GM19397 (cell line): ENCODE data around the gene NUP133.
"Not testable (repeated sequence)": the region's sequence is repeated elsewhere in the genome, so short reads cannot be mapped to it uniquely, and the experiment has no call there.

ENCODE experiments used
- ATAC-seq: cut with Tn5 transposase; IDR thresholded peaks from one replicate; pipeline ENCODE4 v1.9.1; 2021; ENCODE audit warnings: mild to moderate bottlenecking, moderate library complexity; ENCODE audit not compliant: unreplicated experiment

NUP133 gene

DNA sequence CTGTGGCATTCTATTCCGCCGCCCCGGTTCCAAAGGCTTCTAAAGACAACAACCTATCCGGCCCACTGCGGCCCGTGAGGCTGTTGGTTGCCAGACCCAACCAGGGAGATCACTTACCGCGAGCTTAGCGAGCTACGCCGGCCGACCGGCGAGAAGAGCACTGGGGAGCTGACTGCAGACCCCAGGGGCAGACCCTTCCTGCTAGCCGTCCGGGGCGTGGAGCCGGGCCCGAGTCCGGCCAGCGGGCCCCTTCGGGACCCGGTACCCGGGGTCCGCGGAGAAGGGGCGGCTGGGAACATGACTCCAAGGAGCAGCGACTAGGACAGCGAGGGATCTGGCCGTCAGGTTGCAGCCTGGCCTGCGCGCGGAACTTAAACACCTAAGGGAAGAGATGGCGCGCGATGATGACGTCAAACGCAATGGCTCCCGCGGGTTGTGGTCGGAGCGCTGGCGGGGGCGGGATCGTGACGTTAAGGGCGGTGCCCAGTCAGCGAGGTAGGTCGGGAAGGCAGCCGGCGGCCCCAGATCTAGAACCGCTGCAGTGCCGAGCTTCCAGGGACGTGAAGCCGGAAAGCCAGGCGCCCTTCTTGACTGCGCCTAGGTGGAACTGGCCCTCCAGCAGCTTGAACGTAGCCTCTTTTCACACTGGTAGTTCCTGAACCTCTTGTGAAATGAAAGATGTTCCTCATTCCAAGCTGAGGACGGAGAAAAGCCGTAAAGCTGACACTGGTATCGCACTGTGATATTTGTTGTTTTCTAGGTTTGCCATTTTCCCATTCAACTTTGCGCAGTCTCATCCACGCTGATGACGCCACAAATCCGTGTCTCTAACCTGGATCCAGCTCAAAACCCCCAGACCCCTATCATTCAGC, at the start of gene NUP133:
Gene NUP133, minus strand, starts transcription at position 391 of the 872 bp plus-strand sequence. Its CDS starts 92 bp downstream, at position 299.
- peak; percentile 96 for ATAC-seq

DNA sequence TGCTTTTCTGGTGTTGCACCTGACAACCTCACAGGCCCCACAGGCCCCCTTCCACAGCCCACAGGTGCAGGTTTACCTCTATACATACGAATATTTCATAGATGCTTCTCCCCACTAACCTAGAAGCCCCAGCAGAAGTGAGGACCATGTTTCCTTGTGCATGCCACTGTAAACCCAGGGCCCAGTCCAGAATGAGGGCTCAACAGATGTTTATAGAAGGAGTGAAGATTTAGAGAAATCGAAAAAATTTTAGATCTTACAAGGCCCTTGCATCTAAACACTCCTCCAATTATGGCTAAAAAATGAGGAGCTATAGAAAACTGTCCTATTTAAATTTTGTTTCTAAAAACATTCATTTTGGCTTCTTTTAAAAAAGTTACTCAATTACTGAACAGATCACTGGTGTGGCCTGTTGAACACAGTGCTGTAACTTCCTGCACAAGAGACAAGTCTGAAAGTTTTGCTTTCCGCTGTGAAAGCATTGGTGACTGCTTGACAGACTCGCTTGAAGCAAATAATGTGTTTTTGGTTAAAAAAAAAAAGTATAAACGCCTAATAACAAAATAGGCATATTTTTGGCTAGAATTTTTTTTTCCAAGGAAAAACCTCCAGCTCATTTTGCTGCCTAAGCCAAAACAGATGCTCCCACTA, 49.2 kb upstream of the NUP133 start:
- no peak for ATAC-seq

- ATAC-seq = no peak
Observed at GRCh38 chr1:229554886-229555621, 46.9 kb upstream of the NUP133 start.

DNA sequence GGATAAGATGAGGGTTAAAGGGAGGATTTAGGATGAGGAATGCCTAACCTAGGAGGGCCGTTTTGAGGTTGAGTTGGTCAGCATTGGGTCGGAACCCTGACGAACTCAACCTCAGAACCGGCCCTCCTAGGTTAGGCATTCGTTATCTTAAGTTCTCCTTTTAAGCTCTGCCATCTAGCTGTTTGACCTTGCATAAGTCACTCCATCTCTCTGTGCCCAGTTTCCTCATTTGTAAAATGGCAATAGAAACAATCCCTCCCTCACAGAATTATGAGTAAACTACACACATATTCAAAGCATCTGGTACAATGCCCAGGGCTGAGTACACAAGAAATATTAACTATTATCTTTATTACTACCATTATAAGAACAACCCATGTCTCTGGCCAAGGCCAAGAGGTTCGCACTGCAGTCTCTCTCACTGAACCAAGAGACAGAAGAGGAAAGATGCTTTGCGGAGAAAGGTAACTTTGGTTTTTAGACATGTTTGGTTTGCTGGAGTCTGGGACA, 45.5 kb upstream of the NUP133 start:
- no peak for ATAC-seq

GRCh38 chr1:229552732-229553131, 44.6 kb upstream of the NUP133 start:
- no peak for ATAC-seq

- no peak for ATAC-seq
Observed at GRCh38 chr1:229550812-229551567, 42.8 kb upstream of the NUP133 start.

DNA sequence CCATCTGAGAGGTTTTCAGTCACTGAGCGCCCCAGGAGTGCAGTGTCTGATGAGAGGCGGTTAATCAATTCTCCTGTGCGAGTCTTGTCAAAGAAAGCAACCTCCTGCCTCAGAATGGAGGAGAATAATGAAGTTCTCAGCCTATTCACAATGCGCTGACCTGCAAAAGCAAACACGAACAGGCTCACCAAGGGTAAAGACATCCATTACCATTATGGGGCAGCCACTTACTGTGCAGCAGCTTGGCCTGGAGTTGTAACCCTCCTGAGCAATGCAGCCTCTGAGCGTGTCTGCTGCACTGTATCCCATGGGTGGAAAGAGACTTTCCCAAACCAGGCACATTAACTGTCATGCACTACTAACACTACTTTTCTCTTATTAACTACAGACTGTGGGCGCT, 39.4 kb upstream of the NUP133 start:
- no peak for ATAC-seq

- no peak for ATAC-seq
Observed at GRCh38 chr1:229544587-229544986, 36.4 kb upstream of the NUP133 start.

DNA sequence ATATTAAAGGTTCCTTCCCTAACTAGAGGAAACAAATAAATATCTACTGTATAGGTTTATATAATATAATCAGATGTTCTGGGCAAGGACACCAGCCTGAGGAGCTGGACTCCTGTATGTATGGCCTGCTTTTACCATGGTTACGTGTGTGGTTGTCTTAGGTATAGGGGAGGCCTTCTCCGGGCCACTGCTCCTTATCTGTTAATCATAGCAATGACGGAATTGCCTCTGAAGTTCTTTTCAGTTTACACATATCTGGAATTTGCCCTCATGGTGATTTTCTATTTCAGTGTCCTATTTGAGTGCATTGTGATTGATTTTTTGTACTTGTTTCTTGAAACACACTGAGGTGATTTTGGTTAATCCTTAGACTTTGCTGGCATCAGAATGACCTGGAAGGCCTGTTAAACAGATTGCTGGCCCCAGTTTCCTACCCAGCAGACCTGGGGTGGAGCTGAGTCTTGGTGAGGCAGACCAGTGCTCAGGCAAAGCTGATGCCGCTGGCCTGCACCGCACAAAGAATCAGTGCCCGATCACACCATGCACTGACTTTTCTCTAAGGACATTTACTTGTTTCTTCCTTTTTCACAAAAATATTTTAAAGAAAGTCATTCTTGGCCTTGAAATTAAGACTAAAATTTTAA, 31.8 kb upstream of the NUP133 start:
- no peak for ATAC-seq

DNA sequence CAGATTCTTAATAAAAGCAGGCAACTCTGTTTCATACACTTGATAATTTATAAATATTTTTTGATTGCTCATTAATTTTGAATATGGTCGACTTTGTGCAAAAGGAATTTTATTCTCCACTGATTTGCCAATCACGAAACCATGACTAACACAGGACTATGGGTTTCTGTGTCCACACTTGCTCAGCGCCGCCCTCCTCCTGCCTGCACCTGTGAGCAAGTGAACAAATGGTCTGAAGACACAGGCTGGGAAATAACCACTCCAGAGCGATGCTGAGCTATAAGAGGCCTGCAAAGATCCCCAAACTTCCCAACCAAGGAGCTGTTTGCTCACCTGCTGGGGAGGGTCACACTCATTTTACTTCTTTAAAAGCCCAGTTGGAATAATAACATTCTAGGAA, 30.8 kb upstream of the NUP133 start:
- no peak for ATAC-seq

GRCh38 chr1:229537894-229538293, 29.8 kb upstream of the NUP133 start:
- no peak for ATAC-seq

- no peak for ATAC-seq
Observed at GRCh38 chr1:229536982-229537381, 28.8 kb upstream of the NUP133 start.

DNA sequence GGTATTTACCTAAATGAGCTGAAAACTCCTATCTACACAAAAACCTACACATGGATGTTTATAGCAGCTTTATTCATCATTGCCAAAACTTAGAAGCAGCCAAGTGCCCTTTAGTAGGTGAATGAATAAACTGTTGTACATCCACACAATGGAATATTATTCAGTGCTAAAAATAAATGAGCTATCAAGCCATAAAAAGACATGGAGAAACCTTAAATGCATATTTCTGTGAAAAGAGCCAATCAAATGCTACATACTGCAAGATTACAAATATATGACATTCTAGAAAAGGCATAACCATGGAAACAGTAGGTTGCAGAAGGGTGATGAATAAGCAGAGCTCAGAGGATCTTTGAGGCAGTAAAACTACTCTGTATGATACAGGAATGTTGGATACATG, 27.1 kb upstream of the NUP133 start:
- ATAC-seq = no peak

DNA sequence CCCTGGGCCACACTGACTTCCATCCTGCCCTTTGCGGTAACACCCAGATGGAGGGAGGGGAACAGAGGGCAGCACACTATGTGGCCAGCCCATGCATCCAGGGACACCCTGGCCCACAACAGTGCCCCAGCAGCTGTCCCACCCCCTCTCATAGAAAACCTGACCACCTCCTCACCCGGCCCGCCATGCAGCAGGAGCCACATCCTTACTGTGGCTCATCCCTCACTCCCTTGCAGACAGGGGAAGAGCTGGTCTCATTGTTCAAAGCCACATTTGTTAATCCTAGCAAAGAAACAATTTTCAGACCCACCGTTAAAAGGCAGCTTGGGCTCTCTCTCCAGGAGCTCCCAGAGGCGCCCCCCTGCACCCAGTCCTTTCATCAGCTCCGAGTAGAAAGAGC, 23.2 kb upstream of the NUP133 start:
- ATAC-seq = no peak

DNA sequence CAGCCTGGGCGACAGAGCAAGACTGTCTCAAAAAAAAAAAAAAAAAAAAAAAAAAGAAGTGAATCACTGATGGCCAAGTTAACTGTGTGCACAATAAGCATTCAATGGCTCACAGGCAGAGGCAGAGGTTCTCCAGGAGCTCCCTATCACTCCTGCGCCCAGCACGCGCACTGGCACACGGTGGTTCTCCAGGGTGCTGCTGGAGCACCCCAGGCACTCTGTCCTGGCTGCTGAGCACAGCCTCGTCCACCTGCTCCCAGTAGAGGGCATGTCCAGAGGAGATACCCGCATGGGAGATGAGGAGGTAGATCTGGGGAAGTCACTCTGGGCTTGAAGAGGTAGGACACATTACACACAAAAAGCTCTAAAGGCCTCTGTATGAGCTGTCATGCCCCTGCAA, 21.5 kb upstream of the NUP133 start:
- no peak for ATAC-seq

DNA sequence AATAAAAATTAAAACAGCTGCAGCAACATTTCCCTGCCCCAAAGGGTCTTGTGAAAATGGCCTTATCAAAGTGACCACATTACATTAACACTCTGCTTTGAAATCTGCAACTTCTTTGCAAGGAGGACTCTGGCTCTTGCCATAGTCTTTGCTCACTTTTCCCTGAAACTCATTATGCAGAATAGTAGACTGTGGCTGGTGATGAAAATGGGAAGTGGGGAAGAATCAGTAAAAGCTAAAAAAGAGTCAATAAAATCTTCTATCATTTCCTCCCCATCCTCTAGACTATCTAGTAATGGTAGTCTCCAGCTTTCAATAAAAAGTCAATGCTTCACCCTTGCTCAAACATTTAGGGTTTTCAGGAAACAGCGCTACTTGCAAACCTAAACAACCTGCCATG, 18.6 kb upstream of the NUP133 start:
- ATAC-seq = no peak

DNA sequence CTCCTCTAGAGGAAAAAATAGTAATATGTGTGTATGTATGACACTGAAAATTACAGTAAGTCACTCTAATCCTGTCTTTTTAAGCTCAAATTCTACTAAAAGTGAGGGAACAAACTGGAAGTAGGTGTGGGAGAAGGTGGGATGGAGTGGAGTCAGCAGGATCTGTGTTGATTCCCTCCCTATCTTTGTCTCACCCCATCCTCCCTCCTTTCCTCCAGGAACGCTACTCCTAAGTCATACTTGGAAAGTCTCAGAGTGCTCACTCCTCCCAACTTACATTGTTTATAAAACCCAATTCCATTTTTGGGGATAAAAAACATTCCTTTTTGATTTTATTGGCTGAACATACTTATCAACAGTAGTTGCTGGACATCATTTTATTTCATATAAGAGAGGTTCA, 14.9 kb upstream of the NUP133 start:
- no peak for ATAC-seq

GRCh38 chr1:229514578-229515275, 6.6 kb upstream of the NUP133 start:
- ATAC-seq = no peak

DNA sequence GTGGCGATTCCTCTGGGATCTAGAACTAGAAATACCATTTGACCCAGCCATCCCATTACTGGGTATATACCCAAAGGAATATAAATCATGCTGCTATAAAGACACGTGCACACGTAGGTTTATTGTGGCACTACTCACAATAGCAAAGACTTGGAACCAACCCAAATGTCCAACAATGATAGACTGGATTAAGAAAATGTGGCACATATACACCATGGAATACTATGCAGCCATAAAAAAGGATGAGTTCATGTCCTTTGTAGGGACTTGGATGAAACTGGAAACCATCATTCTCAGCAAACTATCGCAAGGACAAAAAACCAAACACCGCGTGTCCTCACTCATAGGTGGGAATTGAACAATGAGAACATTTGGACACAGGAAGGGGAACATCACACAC, 3.5 kb upstream of the NUP133 start:
- ATAC-seq = not testable (repeated sequence)

GRCh38 chr1:229511201-229511600, 3.1 kb upstream of the NUP133 start:
- not testable (repeated sequence) for ATAC-seq
